Amygdala (tissue), 56 donors: ENCODE results near the gene ERGIC3.
A peak's percentile ranks its signal among the peaks of the same experiment; 100 is the strongest.

Source experiments
- DNase-seq, 56 donors: peaks; one replicate each; lab custom pipeline; 2025; lab: John Stamatoyannopoulos, UW

The ERGIC3 gene

GRCh38 chr20:35541783-35542662 is at the start of gene ERGIC3:
Gene ERGIC3, plus strand, starts transcription at chr20:35542078. Its CDS starts 20 bp downstream, at chr20:35542098.
- DNase-seq, result peak; percentile 38 to 95 (median 88)

GRCh38 chr20:35492352-35492751 is 49.5 kb upstream of the ERGIC3 start:
- DNase-seq, result no peak

- DNase-seq, result no peak
Measured at GRCh38 chr20:35496481-35496880, 45.4 kb upstream of the ERGIC3 start.

- no peak for DNase-seq
Measured at GRCh38 chr20:35497320-35497719, 44.6 kb upstream of the ERGIC3 start.

GRCh38 chr20:35497780-35498189 is 44.1 kb upstream of the ERGIC3 start:
- DNase-seq, result peak in 51 of 56 donors; percentile 9 to 87 (median 57)

- DNase-seq, result no peak
Measured at GRCh38 chr20:35499271-35499670, 42.6 kb upstream of the ERGIC3 start.

GRCh38 chr20:35502352-35502751 is 39.5 kb upstream of the ERGIC3 start:
- DNase-seq, result peak in 1 of 56 donors; percentile 12

- no peak for DNase-seq
Measured at GRCh38 chr20:35503281-35503680, 38.6 kb upstream of the ERGIC3 start.

GRCh38 chr20:35503841-35504561 is 37.9 kb upstream of the ERGIC3 start:
- peak in 12 of 56 donors; percentile 5 to 51 (median 14) for DNase-seq

GRCh38 chr20:35504751-35505150 is 37.1 kb upstream of the ERGIC3 start:
- no peak for DNase-seq

GRCh38 chr20:35506179-35506578 is 35.7 kb upstream of the ERGIC3 start:
- DNase-seq, result no peak

GRCh38 chr20:35506872-35507638 is 34.8 kb upstream of the ERGIC3 start:
- no peak for DNase-seq

- no peak for DNase-seq
Measured at GRCh38 chr20:35508493-35509218, 33.2 kb upstream of the ERGIC3 start.

- no peak for DNase-seq
Measured at GRCh38 chr20:35510951-35511735, 30.7 kb upstream of the ERGIC3 start.

GRCh38 chr20:35511814-35512420 is 30.0 kb upstream of the ERGIC3 start:
- DNase-seq, result peak in 13 of 56 donors; percentile 3 to 37 (median 15)

GRCh38 chr20:35514371-35514932 is 27.4 kb upstream of the ERGIC3 start:
- DNase-seq, result no peak

- no peak for DNase-seq
Measured at GRCh38 chr20:35515341-35515740, 26.5 kb upstream of the ERGIC3 start.

GRCh38 chr20:35515949-35516645 is 25.8 kb upstream of the ERGIC3 start:
- no peak for DNase-seq
